K562 (cell line): ENCODE results near the gene ZBTB49. TPM values are rescaled to one million over a fixed set of nuclear protein-coding genes. Genes with fewer than 3 reads are reported as not detected.

Source experiments
- ATF3 ChIP-seq, 2 experiments: fragments of 450-650 bp in 1 of 2; sonication (generic) in 1 of 2; formaldehyde crosslinking in 1 of 2; IDR thresholded peaks in 1 of 2; conservative IDR thresholded peaks in 1 of 2; 2 replicates each; pipeline versions ENCODE4 v1.6.1 to v1.8.1; 2016 to 2023; ENCODE audit warnings: mild to moderate bottlenecking in 2 of 2, moderate library complexity in 2 of 2, inconsistent platforms in 1 of 2, missing genetic modification reagents in 1 of 2
- NCOA2 ChIP-seq, 2 experiments: fragments of 450-650 bp; IDR thresholded peaks; 2 replicates each; pipeline ENCODE4 v1.6.1; 2018; ENCODE audit warnings: mild to moderate bottlenecking in 2 of 2, moderate library complexity in 1 of 2; ENCODE audit not compliant: partially characterized antibody in 2 of 2
- NFRKB ChIP-seq: fragments of 450-650 bp; IDR thresholded peaks from 2 replicates; pipeline ENCODE4 v1.6.1; 2016; ENCODE audit warnings: low read depth
- NR2C1 ChIP-seq, 2 experiments: fragments of 450-650 bp; IDR thresholded peaks; 2 replicates each; pipeline ENCODE4 v1.6.1; 2017; ENCODE audit warnings: mild to moderate bottlenecking in 2 of 2, antibody characterized with exemption in 1 of 2, inconsistent platforms in 1 of 2, missing compliant biosample characterization in 1 of 2, missing genetic modification characterization in 1 of 2
- PPARD ChIP-seq: fragments of 250-450 bp; sonication (Bioruptor Pico); IDR thresholded peaks from 2 replicates; pipeline ENCODE4 v1.8.0; 2022; ENCODE audit warnings: inconsistent platforms, mild to moderate bottlenecking, moderate library complexity
- SP2 ChIP-seq: IDR thresholded peaks from 2 replicates; pipeline ENCODE4 v1.6.1; 2011; ENCODE audit warnings: mild to moderate bottlenecking, low read depth, low read length, moderate library complexity; ENCODE audit not compliant: poor library complexity, severe bottlenecking; ENCODE audit errors: extremely low read depth
- ZBTB33 ChIP-seq: sonication (generic); formaldehyde crosslinking; IDR thresholded peaks from 2 replicates; pipeline ENCODE4 v1.8.1; 2023; ENCODE audit warnings: mild to moderate bottlenecking, missing genetic modification reagents
- ZBTB43 ChIP-seq: sonication (generic); formaldehyde crosslinking; IDR thresholded peaks from 2 replicates; pipeline ENCODE4 v1.8.0; 2023; ENCODE audit warnings: mild to moderate bottlenecking, missing genetic modification reagents
- ZFP30 ChIP-seq: fragments of 250-450 bp; sonication (Bioruptor Pico); IDR thresholded peaks from 2 replicates; pipeline ENCODE4 v1.8.0; 2022; ENCODE audit warnings: moderate library complexity, mild to moderate bottlenecking, inconsistent platforms, borderline replicate concordance
- ZKSCAN1 ChIP-seq: fragments of 150-350 bp; IDR thresholded peaks from 2 replicates; pipeline ENCODE4 v1.6.1; 2016; ENCODE audit warnings: low read depth, low read length
- ZNF280B ChIP-seq: fragments of 250-450 bp; sonication (Bioruptor Pico); IDR thresholded peaks from 2 replicates; pipeline ENCODE4 v1.5.1; 2021; ENCODE audit warnings: mild to moderate bottlenecking
- polyA plus RNA-seq, 8 experiments: library from polyadenylated mRNA; depleted of rRNA in 4 of 8; stranded (reverse) in 5 of 8; unstranded in 3 of 8; fragments of >200 nt; fragmentation: Nextera tagmentation in 2 of 8; fragmentation: Illumina TruSeq in 1 of 8; extraction: Ambion mirVana in 2 of 8; extraction: Trizol in 1 of 8; gene quantifications; 2 replicates each; pipeline versions ENCODE4 v1.2.1 to v1.2.3, GENCODE V29; 2011 to 2014; ENCODE audit warnings: inconsistent platforms in 1 of 8, missing spikeins in 1 of 8
- total RNA-seq, 7 experiments: library from RNA; depleted of rRNA in 6 of 7; stranded (reverse); fragments of >200 nt in 6 of 7; fragmentation: Illumina TruSeq in 2 of 7; extraction: Trizol in 2 of 7; gene quantifications; 2 replicates each; pipeline versions ENCODE4 v1.2.1 to v1.2.3, GENCODE V29; 2011 to 2021; ENCODE audit warnings: low replicate concordance in 1 of 7

ZBTB49 gene
- total and polyA plus RNA-seq, 9 of the 15 experiments (the other 6 are each of a cell fraction or from before 2014, with no cell fraction given): 0.49 to 8.0 (median 4.2) TPM

- no peak for TF ChIP-seq ZBTB43
- TF ChIP-seq ZFP30 (CRISPR knock-in tag): no peak
- no peak for TF ChIP-seq ZKSCAN1
- TF ChIP-seq NFRKB: no peak
- no peak for TF ChIP-seq ZNF280B (CRISPR knock-in tag)
- no peak for TF ChIP-seq PPARD (CRISPR knock-in tag)
- TF ChIP-seq ATF3 (IDR thresholded peaks at IDR 0.05): no peak
- no peak for TF ChIP-seq ATF3 (CRISPR knock-in tag; conservative IDR thresholded peaks at IDR 0.05)
- TF ChIP-seq ZBTB33 (CRISPR knock-in tag): peak; percentile 90
- peak; percentile 79 for TF ChIP-seq NR2C1 (IDR thresholded peaks at IDR 0.05)
- no peak for TF ChIP-seq NR2C1 (tag; IDR thresholded peaks at IDR 0.05)
- no peak for TF ChIP-seq SP2
- TF ChIP-seq NCOA2 (IDR thresholded peaks at IDR 0.05; ENCODE audit: partially characterized antibody in 2 of 2): no peak
Observed at GRCh38 chr4:4327652-4328121, 37.6 kb downstream of the ZBTB49 start (continued).
